HepG2 (cell line): ENCODE measurements around the gene RILP. TPM values are rescaled to one million over a fixed set of nuclear protein-coding genes. Genes with fewer than 3 reads are reported as not detected.

ENCODE experiments used
- IRX3 ChIP-seq: sonication (generic); formaldehyde crosslinking; IDR thresholded peaks from 2 replicates; pipeline ENCODE4 v1.8.1; 2023; ENCODE audit warnings: mild to moderate bottlenecking, low read depth, missing genetic modification reagents, borderline replicate concordance
- MAZ ChIP-seq, 2 experiments: sonication (generic) in 1 of 2; formaldehyde crosslinking in 1 of 2; IDR thresholded peaks; 2 replicates each; pipeline versions ENCODE4 v1.5.0 to v1.6.1; 2012 to 2020; ENCODE audit warnings: low read depth in 2 of 2, mild to moderate bottlenecking in 2 of 2, borderline replicate concordance in 1 of 2, improper control_type of control experiment in 1 of 2, low read length in 1 of 2, missing genetic modification reagents in 1 of 2, moderate library complexity in 1 of 2
- MBNL3 ChIP-seq: fragments of 250-450 bp; sonication (Bioruptor Pico); conservative IDR thresholded peaks from 2 replicates; pipeline ENCODE4 v1.8.0; 2022; ENCODE audit warnings: mild to moderate bottlenecking, inconsistent platforms
- MTF1 ChIP-seq: sonication (generic); formaldehyde crosslinking; IDR thresholded peaks from 2 replicates; pipeline ENCODE4 v1.5.0; 2020; ENCODE audit warnings: missing genetic modification reagents
- MYPOP ChIP-seq: sonication (generic); formaldehyde crosslinking; IDR thresholded peaks from 2 replicates; pipeline ENCODE4 v1.8.1; 2023; ENCODE audit warnings: mild to moderate bottlenecking, moderate library complexity, missing genetic modification reagents
- NFKB2 ChIP-seq: sonication (generic); formaldehyde crosslinking; IDR thresholded peaks from 2 replicates; pipeline ENCODE4 v1.4.0; 2020; ENCODE audit warnings: missing genetic modification reagents, borderline replicate concordance
- PPARG ChIP-seq: conservative IDR thresholded peaks from 2 replicates; pipeline ENCODE4 v1.6.1; 2016; ENCODE audit warnings: missing biosample characterization, missing genetic modification reagents
- RARA ChIP-seq: IDR thresholded peaks from 2 replicates; pipeline ENCODE4 v1.6.1; 2016; ENCODE audit warnings: missing genetic modification reagents, missing compliant biosample characterization
- SALL1 ChIP-seq: sonication (generic); formaldehyde crosslinking; IDR thresholded peaks from 2 replicates; pipeline ENCODE4 v1.8.0; 2022; ENCODE audit warnings: mild to moderate bottlenecking, missing genetic modification reagents
- SIN3B ChIP-seq: fragments of 150-350 bp; IDR thresholded peaks from 2 replicates; pipeline ENCODE4 v1.6.1; 2014; ENCODE audit warnings: low read length
- TGIF2 ChIP-seq: IDR thresholded peaks from 2 replicates; pipeline ENCODE4 v1.6.1; 2016; ENCODE audit warnings: control low read depth, missing compliant biosample characterization
- THYN1 ChIP-seq: sonication (generic); formaldehyde crosslinking; IDR thresholded peaks from 2 replicates; pipeline ENCODE4 v1.8.1; 2023; ENCODE audit warnings: low read depth, mild to moderate bottlenecking, moderate library complexity, missing genetic modification reagents, borderline replicate concordance
- ZBTB38 ChIP-seq: sonication (generic); formaldehyde crosslinking; IDR thresholded peaks from 2 replicates; pipeline ENCODE4 v1.5.1; 2020; ENCODE audit warnings: mild to moderate bottlenecking, missing genetic modification reagents
- ZFP91 ChIP-seq: sonication (generic); formaldehyde crosslinking; IDR thresholded peaks from 2 replicates; pipeline ENCODE4 v1.9.0; 2022; ENCODE audit warnings: missing genetic modification reagents, mild to moderate bottlenecking, borderline replicate concordance
- ZNF362 ChIP-seq: sonication (generic); formaldehyde crosslinking; IDR thresholded peaks from 2 replicates; pipeline ENCODE4 v1.4.0; 2020; ENCODE audit warnings: missing genetic modification reagents, mild to moderate bottlenecking, borderline replicate concordance
- ZNF619 ChIP-seq: sonication (generic); formaldehyde crosslinking; IDR thresholded peaks from 2 replicates; pipeline ENCODE4 v1.4.0; 2020; ENCODE audit warnings: mild to moderate bottlenecking, missing genetic modification reagents
- ZNF687 ChIP-seq: sonication (generic); formaldehyde crosslinking; IDR thresholded peaks from 2 replicates; pipeline ENCODE4 v1.5.1; 2020; ENCODE audit warnings: mild to moderate bottlenecking, missing genetic modification reagents, moderate library complexity
- ZNF768 ChIP-seq: sonication (generic); formaldehyde crosslinking; IDR thresholded peaks from 2 replicates; pipeline ENCODE4 v1.4.0; 2020; ENCODE audit warnings: missing genetic modification reagents
- ZNF800 ChIP-seq: sonication (generic); formaldehyde crosslinking; IDR thresholded peaks from 2 replicates; pipeline ENCODE4 v1.4.0; 2020; ENCODE audit warnings: missing genetic modification reagents
- polyA plus RNA-seq, 8 experiments: library from polyadenylated mRNA; depleted of rRNA in 3 of 8; stranded (reverse) in 7 of 8; unstranded in 1 of 8; fragments of >200 nt; fragmentation: Illumina TruSeq in 4 of 8; extraction: Trizol in 4 of 8; gene quantifications; 2 replicates each; pipeline versions ENCODE4 v1.2.1 to v1.2.3, GENCODE V29; 2011 to 2016; ENCODE audit warnings: low read depth in 4 of 8, missing spikeins in 1 of 8, mixed read lengths in 1 of 8; ENCODE audit not compliant: insufficient read depth in 1 of 8
- total RNA-seq, 5 experiments: library from RNA; depleted of rRNA; stranded (reverse); fragments of >200 nt; fragmentation: Illumina TruSeq; extraction: Trizol; gene quantifications; 2 replicates each; pipeline ENCODE4 v1.2.3, GENCODE V29; 2016; ENCODE audit warnings: low read depth in 1 of 5

RILP gene
- total and polyA plus RNA-seq, 2 of the 13 experiments (the other 11 are each of a cell fraction or from before 2014, with no cell fraction given), result 6.6 to 8.1 TPM

- TF ChIP-seq ZFP91 (CRISPR knock-in tag) (peak; percentile 73), SALL1 (CRISPR knock-in tag) (peak; percentile 82), THYN1 (CRISPR knock-in tag) (no peak), ZNF687 (CRISPR knock-in tag) (peak; percentile 77), IRX3 (CRISPR knock-in tag) (no peak), ZNF768 (CRISPR knock-in tag) (no peak; the same call in 1 of the 2 replicates), ZBTB38 (CRISPR knock-in tag) (no peak; the same call in 1 of the 2 replicates), MAZ (IDR thresholded peaks at IDR 0.05; ENCODE audit: borderline replicate concordance, low read depth, low read length) (no peak), MAZ (CRISPR knock-in tag; IDR thresholded peaks at IDR 0.05; ENCODE audit: low read depth) (no peak), TGIF2 (CRISPR knock-in tag) (peak; percentile 91), MBNL3 (CRISPR knock-in tag) (no peak), ZNF362 (CRISPR knock-in tag) (peak; percentile 10; the same call in 1 of the 2 replicates), ZNF619 (no peak), NFKB2 (CRISPR knock-in tag) (peak; percentile 16; the same call in 1 of the 2 replicates), SIN3B (no peak), MYPOP (no peak), MTF1 (CRISPR knock-in tag) (no peak), RARA (CRISPR knock-in tag) (peak; percentile 78), PPARG (CRISPR knock-in tag) (peak; percentile 85), ZNF800 (CRISPR knock-in tag) (no peak)
Measured at GRCh38 chr17:1649844-1650501, at the start of gene RILP (continued).
